Activated T-cell treated with anti-CD3 and anti-CD28 coated beads, Interleukin-2, amount 50 U/mL, for 72 hours (primary cell): ENCODE results near the gene CRYAA. TPM values are rescaled to one million over a fixed set of nuclear protein-coding genes. Genes with fewer than 3 reads are reported as not detected.
"Not testable (repeated sequence)": the region's sequence is repeated elsewhere in the genome, so short reads cannot be mapped to it uniquely, and the experiment has no call there.

Experiments used
- ATAC-seq, 2 donors: fragments of 150-1000 bp; cut with Tn5 transposase; replicated peaks in 1 of 2; 2 replicates each; pipeline ENCODE4 v1.10.0; 2021; ENCODE audit warnings: moderate library complexity in 2 of 2, mild to moderate bottlenecking in 1 of 2
- DNase-seq, 2 donors: peaks; one replicate each; pipeline ENCODE4 v3.0.0; 2021 to 2022; ENCODE audit warnings: mixed read lengths in 1 of 2
- H3K27ac Mint-ChIP-seq: one replicate; pipeline ENCODE4 v1.8.0; 2022; ENCODE audit warnings: mild to moderate bottlenecking, moderate library complexity, mixed read lengths
- H3K27me3 Mint-ChIP-seq: one replicate; pipeline ENCODE4 v1.8.0; 2022; ENCODE audit warnings: low read depth, mixed read lengths
- H3K36me3 Mint-ChIP-seq, 2 donors: one replicate each; pipeline ENCODE4 v1.8.0; 2022; ENCODE audit warnings: mixed read lengths in 2 of 2, mild to moderate bottlenecking in 1 of 2; ENCODE audit not compliant: insufficient read depth in 2 of 2
- H3K4me1 Mint-ChIP-seq: one replicate; pipeline ENCODE4 v1.8.0; 2022; ENCODE audit warnings: low read depth, mixed read lengths
- H3K4me3 Mint-ChIP-seq, 2 donors: one replicate each; pipeline ENCODE4 v1.8.0; 2022; ENCODE audit warnings: mild to moderate bottlenecking in 2 of 2, mixed read lengths in 2 of 2, moderate library complexity in 2 of 2
- H3K9me3 Mint-ChIP-seq, 2 donors: one replicate each; pipeline ENCODE4 v1.8.0; 2022; ENCODE audit warnings: mixed read lengths in 2 of 2
- total RNA-seq, 2 donors: library from RNA; stranded (reverse); gene quantifications; one replicate each; pipeline ENCODE4 v1.2.3, GENCODE V29; 2022

CRYAA gene
- total RNA-seq, 2 donors from 2014 or later = not detected

DNA sequence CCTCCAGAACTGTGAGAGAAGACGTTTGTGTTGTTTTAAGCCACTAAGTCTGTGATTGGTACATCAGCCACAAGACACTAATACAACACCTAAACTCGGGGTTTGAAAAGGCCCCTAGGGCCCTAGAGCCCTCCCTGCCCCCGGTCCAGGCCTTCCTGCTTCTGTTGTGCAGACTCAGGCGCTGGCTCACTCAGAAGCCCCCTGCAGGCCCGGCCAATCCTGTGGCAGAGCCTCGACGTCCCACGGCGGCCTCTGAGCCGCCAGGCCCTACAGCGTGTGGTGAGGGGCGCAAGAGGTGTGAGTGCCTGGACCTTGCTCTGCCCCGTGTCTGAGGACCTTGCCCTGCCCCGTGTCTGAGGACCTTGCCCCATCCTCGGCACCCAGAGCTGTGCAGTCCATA is 3.1 kb upstream of the CRYAA start:
- H3K9me3 Mint-ChIP-seq, H3K36me3 Mint-ChIP-seq, H3K27ac Mint-ChIP-seq, H3K27me3 Mint-ChIP-seq, H3K4me3 Mint-ChIP-seq, DNase-seq, H3K4me1 Mint-ChIP-seq, ATAC-seq: not testable (repeated sequence)

DNA sequence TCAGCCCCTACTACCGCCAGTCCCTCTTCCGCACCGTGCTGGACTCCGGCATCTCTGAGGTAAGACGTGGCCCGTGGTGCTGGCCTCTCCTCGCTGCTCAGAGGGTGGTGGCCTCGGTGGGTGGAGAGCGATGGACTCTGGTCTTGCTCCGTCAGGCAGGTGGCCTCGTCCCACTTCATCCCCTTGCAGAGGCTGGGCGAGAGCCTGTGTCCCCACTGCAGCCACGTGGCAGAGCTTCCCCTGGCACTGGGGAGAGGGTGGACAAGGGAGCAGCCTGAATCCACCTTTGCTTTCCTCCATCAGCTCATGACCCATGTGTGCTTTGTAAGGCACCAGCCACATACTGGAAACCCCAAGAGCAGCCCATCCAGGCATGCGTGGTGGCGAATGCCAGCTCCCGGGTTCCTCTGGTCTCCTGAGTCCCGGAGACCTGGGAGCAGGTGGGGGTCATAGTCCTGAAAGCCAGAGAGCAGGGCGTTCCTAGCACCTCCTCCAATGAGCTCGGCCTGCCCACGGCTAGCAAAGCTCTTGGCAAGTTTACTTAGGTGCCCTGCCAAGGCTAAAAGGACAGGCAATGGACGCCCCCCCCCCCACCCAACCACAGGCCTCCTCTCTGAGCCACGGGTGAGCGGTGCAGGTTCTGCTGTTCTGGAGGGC is 550 bp downstream of the CRYAA start:
- H3K27me3 Mint-ChIP-seq, H3K4me3 Mint-ChIP-seq, H3K4me1 Mint-ChIP-seq, H3K27ac Mint-ChIP-seq, DNase-seq, H3K9me3 Mint-ChIP-seq, ATAC-seq, H3K36me3 Mint-ChIP-seq: not testable (repeated sequence)

DNA sequence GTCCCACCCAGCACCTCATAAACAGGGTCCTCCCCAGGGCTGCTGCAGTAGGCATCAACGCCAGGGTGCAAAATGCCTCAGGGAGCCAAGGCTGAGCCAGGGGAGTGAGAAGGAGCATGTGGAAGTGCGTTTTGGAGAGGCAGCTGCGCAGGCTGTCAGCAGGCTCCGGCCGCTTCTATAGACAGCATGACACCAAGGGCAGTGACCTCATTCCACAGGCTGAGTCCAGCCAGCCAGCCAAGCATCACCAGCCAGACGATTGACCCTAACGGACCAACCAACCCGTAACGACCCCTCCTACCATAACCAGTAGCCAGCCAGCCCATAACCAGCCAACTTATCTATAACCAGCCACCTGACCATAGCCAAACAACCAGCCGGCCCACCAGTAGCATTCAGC is 1.1 kb downstream of the CRYAA start:
- not testable (repeated sequence) for H3K36me3 Mint-ChIP-seq, H3K27ac Mint-ChIP-seq, ATAC-seq, H3K9me3 Mint-ChIP-seq, DNase-seq, H3K27me3 Mint-ChIP-seq, H3K4me1 Mint-ChIP-seq, H3K4me3 Mint-ChIP-seq

DNA sequence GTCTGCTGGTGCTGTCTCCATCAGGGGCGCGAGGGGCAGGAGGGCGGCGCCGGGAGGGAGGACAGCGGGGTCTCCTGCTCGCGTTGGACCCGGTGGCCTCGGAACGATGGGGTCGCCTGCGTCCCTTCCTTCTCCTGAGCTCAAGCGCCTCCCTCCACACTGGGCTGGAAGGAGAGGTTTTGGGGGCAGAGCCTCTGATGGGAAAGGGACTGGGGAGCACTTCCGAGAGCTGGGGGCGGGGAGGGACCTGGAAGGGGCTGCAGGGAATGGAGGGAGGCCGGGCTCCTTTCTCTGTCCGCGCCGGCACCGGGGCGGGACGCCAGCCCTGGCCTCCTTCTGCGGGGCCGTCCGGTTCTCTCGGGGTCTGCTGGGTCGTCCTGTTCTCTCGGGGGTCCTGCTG is 4.0 kb downstream of the CRYAA start:
- ATAC-seq = not testable (repeated sequence)

DNA sequence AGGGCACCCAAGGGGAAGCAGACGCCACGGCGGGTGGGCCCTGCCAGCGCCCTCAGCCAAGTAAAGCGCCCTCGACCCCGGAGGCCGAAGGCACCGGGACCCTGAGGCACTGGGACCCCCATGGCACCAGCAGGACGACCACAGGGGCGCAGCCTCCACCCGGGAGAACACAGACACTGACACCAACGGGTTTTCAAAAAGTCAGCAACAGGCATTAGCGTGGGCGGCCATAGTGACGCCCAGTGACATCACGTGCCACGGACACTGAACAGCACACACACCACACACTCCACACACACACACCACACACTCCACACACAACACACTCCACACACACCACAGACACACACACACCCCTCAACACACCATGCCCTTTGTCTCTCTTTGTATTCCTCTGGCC is 4.6 kb downstream of the CRYAA start:
- not testable (repeated sequence) for DNase-seq, H3K27ac Mint-ChIP-seq, H3K4me3 Mint-ChIP-seq, H3K27me3 Mint-ChIP-seq, ATAC-seq, H3K4me1 Mint-ChIP-seq, H3K36me3 Mint-ChIP-seq, H3K9me3 Mint-ChIP-seq

More for the DNA sequence above, 4.0 kb downstream of the CRYAA start:
- DNase-seq, H3K9me3 Mint-ChIP-seq, H3K4me1 Mint-ChIP-seq, H3K27me3 Mint-ChIP-seq, H3K36me3 Mint-ChIP-seq, H3K27ac Mint-ChIP-seq, H3K4me3 Mint-ChIP-seq: not testable (repeated sequence)

DNA sequence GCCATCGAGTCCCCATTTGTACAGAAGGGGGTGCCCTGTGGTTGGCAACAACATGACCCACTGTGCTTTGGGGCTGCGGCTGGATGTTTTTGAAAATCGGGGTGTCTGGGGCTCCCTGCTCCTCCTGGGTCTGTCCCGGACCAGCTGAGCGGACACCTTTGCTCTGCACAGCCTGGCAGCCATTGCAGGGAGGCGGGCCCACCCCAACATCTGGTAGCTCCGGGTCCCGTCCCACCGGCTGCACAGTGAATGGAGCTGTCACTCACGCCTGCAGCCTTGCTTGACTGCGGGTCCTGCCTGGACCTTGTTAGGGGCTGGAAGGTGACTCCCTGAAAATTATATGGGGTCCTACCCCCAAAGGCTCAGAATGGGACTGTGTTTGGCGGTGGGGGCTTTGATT is 5.1 kb downstream of the CRYAA start:
- not testable (repeated sequence) for H3K4me3 Mint-ChIP-seq, H3K27me3 Mint-ChIP-seq, DNase-seq, H3K27ac Mint-ChIP-seq, H3K4me1 Mint-ChIP-seq, H3K36me3 Mint-ChIP-seq, H3K9me3 Mint-ChIP-seq, ATAC-seq

DNA sequence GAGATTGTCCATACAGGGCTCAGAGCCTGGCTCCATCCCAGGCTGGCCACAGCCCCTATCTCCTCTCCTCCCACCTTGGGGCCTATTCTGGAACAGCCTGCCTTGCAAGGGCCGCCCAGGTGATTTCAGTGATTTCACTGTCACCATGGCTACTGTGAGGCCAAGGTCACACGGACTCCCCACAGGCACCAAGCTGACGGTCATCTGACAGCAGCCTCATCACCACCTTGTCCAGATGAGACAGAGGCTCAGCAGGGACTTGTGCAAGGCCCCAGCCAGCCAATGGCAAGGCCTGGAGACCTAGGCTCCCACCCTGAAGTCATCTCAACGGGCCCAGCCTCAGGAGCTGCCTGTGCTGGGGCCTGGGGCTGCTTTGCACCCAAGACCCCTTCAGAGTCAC is 6.2 kb downstream of the CRYAA start:
- not testable (repeated sequence) for H3K27ac Mint-ChIP-seq, H3K36me3 Mint-ChIP-seq, H3K4me1 Mint-ChIP-seq, ATAC-seq, H3K27me3 Mint-ChIP-seq, H3K4me3 Mint-ChIP-seq, H3K9me3 Mint-ChIP-seq, DNase-seq

DNA sequence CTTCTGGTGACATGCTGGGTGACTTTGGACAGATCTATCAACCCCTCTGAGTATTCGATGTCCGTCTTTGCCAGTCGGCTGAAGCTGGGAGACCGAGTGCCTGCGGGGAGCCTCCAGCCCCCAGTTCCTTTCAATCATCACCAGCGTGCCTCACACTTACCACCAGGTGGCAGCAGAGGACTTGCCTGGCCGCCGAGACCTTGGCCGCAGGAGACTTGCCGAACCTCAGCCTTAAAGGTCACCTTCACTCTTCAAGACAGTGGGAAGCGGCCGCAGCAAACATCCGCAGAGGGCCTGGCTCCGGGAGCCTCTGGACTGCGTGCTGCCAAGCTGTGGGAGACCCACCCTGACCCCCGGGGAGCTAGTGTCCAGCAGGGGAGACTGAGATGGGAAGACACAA is 7.8 kb downstream of the CRYAA start:
- not testable (repeated sequence) for H3K4me3 Mint-ChIP-seq, H3K27ac Mint-ChIP-seq, H3K27me3 Mint-ChIP-seq, H3K36me3 Mint-ChIP-seq, H3K9me3 Mint-ChIP-seq, H3K4me1 Mint-ChIP-seq, DNase-seq
- peak; percentile 77 to 79 for ATAC-seq

DNA sequence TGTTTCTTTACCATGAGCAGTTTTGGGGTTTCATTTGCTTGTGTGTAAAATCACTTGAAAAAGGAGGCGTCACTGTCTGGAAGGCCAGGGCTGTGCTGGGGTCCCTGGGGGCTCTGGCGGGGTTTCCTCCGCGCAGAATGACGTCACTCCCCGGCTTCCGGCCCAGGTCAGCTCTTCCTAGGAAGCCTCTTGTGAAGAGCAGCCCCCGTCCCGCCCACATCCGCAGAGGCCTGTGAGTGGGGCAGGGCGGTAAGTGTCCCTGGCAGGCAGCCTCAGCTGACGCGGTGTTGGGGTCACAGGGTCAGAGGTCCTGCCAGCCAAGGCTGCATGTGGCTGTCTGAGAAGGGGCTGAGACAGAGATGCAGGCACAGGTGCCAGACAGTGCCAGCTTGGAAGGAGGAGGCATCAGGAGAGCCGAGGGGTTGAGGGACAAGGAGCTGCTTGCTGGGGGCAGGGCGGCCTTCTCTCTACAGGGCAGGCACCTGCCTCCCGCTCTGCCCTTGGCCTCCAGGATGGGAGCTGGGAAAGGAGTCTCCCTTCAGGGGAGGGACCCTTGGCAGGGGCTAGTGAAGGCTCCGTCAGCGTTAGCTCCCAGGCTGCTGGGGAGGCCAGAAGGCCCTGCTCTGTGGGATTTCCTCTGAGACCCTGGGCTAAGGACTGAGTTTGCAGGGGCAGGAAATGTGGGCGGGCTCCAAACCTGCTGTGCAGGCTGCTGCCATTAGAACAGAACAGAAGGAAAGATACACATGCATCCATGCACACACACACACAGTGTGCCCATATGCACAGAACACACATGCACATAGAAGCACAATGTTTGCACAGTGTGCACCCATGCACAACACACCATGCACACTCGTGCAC is 8.5 kb downstream of the CRYAA start:
- H3K27ac Mint-ChIP-seq, H3K4me3 Mint-ChIP-seq, H3K4me1 Mint-ChIP-seq, H3K9me3 Mint-ChIP-seq, H3K36me3 Mint-ChIP-seq, DNase-seq, H3K27me3 Mint-ChIP-seq: not testable (repeated sequence)
- ATAC-seq = peak; percentile 91 to 93

DNA sequence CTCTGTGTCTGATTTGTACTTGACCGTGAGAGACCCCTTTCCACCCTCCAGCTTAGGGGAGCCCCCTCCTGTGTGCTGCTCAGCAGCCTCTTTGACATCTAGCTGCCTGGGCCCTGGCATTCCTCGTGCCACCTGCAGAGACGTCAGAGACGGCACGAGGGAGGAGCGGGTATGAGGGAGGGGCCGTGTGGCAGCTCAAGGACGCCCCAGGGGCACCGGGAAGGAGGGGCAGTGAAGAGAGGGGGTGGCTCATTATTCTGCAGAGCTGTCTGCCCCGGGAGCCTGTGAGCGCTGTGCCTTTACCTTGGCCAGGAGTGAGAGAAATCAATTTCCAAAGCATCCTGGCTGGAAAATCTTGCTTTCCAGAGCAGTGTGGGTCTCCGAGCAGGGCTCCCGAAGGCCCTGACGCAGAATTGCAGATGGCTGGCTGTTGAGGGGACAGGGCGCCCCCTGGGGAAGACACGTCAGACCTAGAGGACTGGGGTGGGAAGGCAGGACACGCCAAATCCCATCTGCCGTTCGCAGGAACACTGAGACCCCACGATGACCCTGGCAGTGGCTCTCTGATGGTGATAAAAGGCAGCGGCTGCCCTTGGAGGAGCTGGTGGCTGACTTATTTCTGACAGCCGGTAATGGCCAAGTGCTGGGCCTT is 9.5 kb downstream of the CRYAA start:
- not testable (repeated sequence) for H3K27me3 Mint-ChIP-seq, H3K9me3 Mint-ChIP-seq, ATAC-seq, H3K4me1 Mint-ChIP-seq, H3K36me3 Mint-ChIP-seq, H3K4me3 Mint-ChIP-seq, H3K27ac Mint-ChIP-seq, DNase-seq

DNA sequence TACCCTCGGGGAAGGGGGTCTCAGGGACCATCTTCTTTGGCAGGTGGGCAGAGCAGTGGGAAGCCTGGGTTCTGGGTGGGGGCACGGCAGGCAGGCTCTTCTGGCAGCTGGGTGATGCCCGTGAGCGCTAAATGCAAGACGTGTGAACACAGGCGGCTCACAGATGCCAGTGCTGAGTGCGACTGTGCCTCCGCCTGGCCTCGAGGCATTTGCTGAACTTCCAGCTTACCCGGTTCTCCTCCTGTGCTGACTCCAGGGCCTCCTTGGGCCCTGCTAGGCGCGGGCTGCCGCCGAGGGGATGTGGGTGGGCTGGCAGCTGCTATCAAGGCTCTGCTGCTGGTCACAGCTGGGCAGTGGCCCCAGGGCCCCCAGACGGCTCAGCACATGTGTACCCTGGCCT is 12.2 kb downstream of the CRYAA start:
- H3K9me3 Mint-ChIP-seq, H3K27me3 Mint-ChIP-seq, DNase-seq, H3K4me1 Mint-ChIP-seq, H3K4me3 Mint-ChIP-seq, H3K27ac Mint-ChIP-seq, H3K36me3 Mint-ChIP-seq, ATAC-seq: not testable (repeated sequence)

DNA sequence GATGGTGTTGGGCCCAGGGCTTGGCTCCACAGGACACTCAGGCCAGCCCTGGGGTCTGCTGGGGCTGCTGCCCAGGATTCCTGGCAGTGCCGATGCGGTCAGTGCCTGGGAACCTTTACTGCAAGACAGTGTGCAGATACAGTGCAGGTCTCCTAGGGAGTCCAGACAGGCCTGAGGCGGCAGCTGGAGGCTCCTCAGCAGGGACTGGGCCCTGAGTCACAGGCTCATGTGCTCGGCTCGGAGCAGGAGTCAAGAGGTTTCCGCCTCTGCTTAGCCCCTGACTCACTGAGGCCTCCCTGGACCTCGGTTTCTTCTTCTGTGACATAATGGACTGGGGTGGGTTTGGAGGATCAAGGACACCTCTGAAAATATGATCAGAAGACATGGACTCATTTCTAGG is 18.5 kb downstream of the CRYAA start:
- not testable (repeated sequence) for DNase-seq, H3K4me3 Mint-ChIP-seq, H3K27ac Mint-ChIP-seq, H3K9me3 Mint-ChIP-seq, H3K4me1 Mint-ChIP-seq, ATAC-seq, H3K36me3 Mint-ChIP-seq, H3K27me3 Mint-ChIP-seq

DNA sequence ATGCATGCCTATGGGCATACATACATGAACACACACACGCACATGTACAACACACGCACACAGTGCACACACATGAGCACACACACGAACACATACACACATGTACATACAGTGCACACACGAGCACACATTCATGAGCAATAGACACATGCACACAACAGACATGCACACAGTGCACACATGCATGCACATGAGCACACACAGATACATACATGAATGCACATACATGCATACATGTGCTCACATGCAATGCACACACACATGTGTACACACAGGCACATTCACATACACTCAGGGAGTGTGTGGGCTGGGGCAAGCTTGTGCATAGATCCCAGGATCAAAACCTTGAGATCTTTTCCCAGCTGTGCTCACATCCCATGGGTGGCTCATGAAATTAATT is 18.9 kb downstream of the CRYAA start:
- DNase-seq (no peak), ATAC-seq (no peak)
- no peak overlapping the region for H3K4me3 Mint-ChIP-seq
- H3K9me3 Mint-ChIP-seq = no peaks in the 10 kb centered on the region
- no peak overlapping the region for H3K27ac Mint-ChIP-seq
- H3K36me3 Mint-ChIP-seq = no peaks in the 10 kb centered on the region
- peaks cover 5% of the 10 kb centered on the region for H3K4me1 Mint-ChIP-seq
- H3K27me3 Mint-ChIP-seq = no peaks in the 10 kb centered on the region
